HG03139 (cell line): Measurements from ENCODE around the gene PTRHD1.

Experiments used
- ATAC-seq: cut with Tn5 transposase; IDR thresholded peaks from one replicate; pipeline ENCODE4 v1.9.1; 2021; ENCODE audit not compliant: unreplicated experiment

The PTRHD1 gene

GRCh38 chr2:24830786-24831185, 37.6 kb upstream of the PTRHD1 start:
- no peak for ATAC-seq

- ATAC-seq: no peak
Observed at GRCh38 chr2:24830351-24830750, 37.2 kb upstream of the PTRHD1 start.

GRCh38 chr2:24828238-24828996, 35.2 kb upstream of the PTRHD1 start:
- no peak for ATAC-seq

GRCh38 chr2:24827321-24828237, 34.4 kb upstream of the PTRHD1 start:
- peak; percentile 72 for ATAC-seq

GRCh38 chr2:24826773-24827145, 33.6 kb upstream of the PTRHD1 start:
- no peak for ATAC-seq

- no peak for ATAC-seq
Observed at GRCh38 chr2:24825883-24826772, 32.9 kb upstream of the PTRHD1 start.

- ATAC-seq: no peak
Observed at GRCh38 chr2:24824966-24825882, 32.0 kb upstream of the PTRHD1 start.

- no peak for ATAC-seq
Observed at GRCh38 chr2:24824071-24824588, 30.9 kb upstream of the PTRHD1 start.

- ATAC-seq: no peak
Observed at GRCh38 chr2:24822049-24822706, 29.0 kb upstream of the PTRHD1 start.

GRCh38 chr2:24821433-24821891, 28.3 kb upstream of the PTRHD1 start:
- no peak for ATAC-seq

- ATAC-seq: no peak
Observed at GRCh38 chr2:24820598-24821432, 27.6 kb upstream of the PTRHD1 start.

- ATAC-seq: no peak
Observed at GRCh38 chr2:24820175-24820513, 27.0 kb upstream of the PTRHD1 start.

- ATAC-seq: no peak
Observed at GRCh38 chr2:24819442-24820174, 26.4 kb upstream of the PTRHD1 start.

GRCh38 chr2:24818721-24819167, 25.6 kb upstream of the PTRHD1 start:
- ATAC-seq: no peak

GRCh38 chr2:24816884-24817283, 23.7 kb upstream of the PTRHD1 start:
- no peak for ATAC-seq

GRCh38 chr2:24816404-24816803, 23.2 kb upstream of the PTRHD1 start:
- ATAC-seq: no peak

- no peak for ATAC-seq
Observed at GRCh38 chr2:24815171-24815570, 22.0 kb upstream of the PTRHD1 start.

GRCh38 chr2:24814516-24814915, 21.3 kb upstream of the PTRHD1 start:
- ATAC-seq: no peak
